Lung (tissue), 12 donors: ENCODE measurements around the gene PSMD8. TPM values are rescaled to one million over a fixed set of nuclear protein-coding genes. Genes with fewer than 3 reads are reported as not detected.
A peak's percentile ranks its signal among the peaks of the same experiment; 100 is the strongest.

Source experiments
- ATAC-seq: fragments of 200-7000 bp; cut with Tn5 transposase; one replicate; pipeline ENCODE4 v1.9.1; 2020; ENCODE audit warnings: moderate number of reproducible peaks; ENCODE audit not compliant: insufficient read depth, low FRiP score
- DNase-seq, 3 donors: peaks; one replicate each; pipeline ENCODE4 v3.0.0-alpha.2; 2013 to 2017
- H3K27ac ChIP-seq, 2 donors: one replicate each; pipeline ENCODE4 v1.5.1; 2013; ENCODE audit warnings: mild to moderate bottlenecking in 2 of 2, moderate library complexity in 2 of 2, control low read depth in 1 of 2, inconsistent platforms in 1 of 2, low read depth in 1 of 2, low read length in 1 of 2
- H3K27me3 ChIP-seq, 3 donors: one replicate each; pipeline ENCODE4 v1.5.1; 2013; ENCODE audit warnings: low read length in 2 of 3; ENCODE audit not compliant: control insufficient read depth in 3 of 3, insufficient read depth in 3 of 3
- H3K36me3 ChIP-seq, 4 donors: one replicate each; pipeline ENCODE4 v1.5.1; 2013; ENCODE audit warnings: low read length in 4 of 4, mild to moderate bottlenecking in 1 of 4, moderate library complexity in 1 of 4; ENCODE audit not compliant: control insufficient read depth in 4 of 4, insufficient read depth in 4 of 4
- H3K4me1 ChIP-seq, 5 donors: one replicate each; pipeline ENCODE4 v1.5.1; 2013; ENCODE audit warnings: low read length in 5 of 5, mild to moderate bottlenecking in 2 of 5, moderate library complexity in 1 of 5; ENCODE audit not compliant: control insufficient read depth in 5 of 5, insufficient read depth in 5 of 5
- H3K4me3 ChIP-seq: one replicate; pipeline ENCODE4 v1.5.1; 2013; ENCODE audit warnings: mild to moderate bottlenecking, control low read depth, moderate library complexity
- H3K9ac ChIP-seq, 2 donors: one replicate each; pipeline ENCODE4 v1.5.1; 2013; ENCODE audit warnings: low read length in 2 of 2, control low read depth in 1 of 2; ENCODE audit not compliant: insufficient read depth in 1 of 2
- H3K9me3 ChIP-seq, 4 donors: one replicate each; pipeline ENCODE4 v1.5.1; 2013; ENCODE audit warnings: low read length in 3 of 4, mild to moderate bottlenecking in 1 of 4, moderate library complexity in 1 of 4; ENCODE audit not compliant: control insufficient read depth in 4 of 4, insufficient read depth in 3 of 4
- WGBS, 2 donors: extraction: QIAGEN DNeasy Blood & Tissue Kit; methylation state at CpG; one replicate each; pipeline ENCODE4 v1.1.7; 2013; 5-methylcytosine and 5-hydroxymethylcytosine counted together
- polyA plus RNA-seq, 2 donors: library from polyadenylated mRNA; stranded (reverse); fragments of 200-250 nt; gene quantifications; one replicate each; pipeline ENCODE4 v1.2.1, GENCODE V29; 2013
- total RNA-seq, 2 donors: library from RNA; depleted of rRNA in 1 of 2; stranded (reverse); fragments of >200 nt in 1 of 2; gene quantifications; one replicate each; pipeline ENCODE4 v1.2.1, GENCODE V29; 2014 to 2021
- TF ChIP-seq, protein P1 (sequence below): IDR thresholded peaks from 2 replicates; pipeline ENCODE4 v1.5.1; 2012; ENCODE audit warnings: mild to moderate bottlenecking; ENCODE audit errors: control extremely low read depth, extremely low read depth
- donor health status: control.
- donor health status: control.
- donor health status: Bipolar disorder and iron deficiency.
- donor health status: healthy.
- donor health status: DM: yes; HTN: yes; CAD: no.

PSMD8 gene
- total and polyA plus RNA-seq, 4 donors = 65.4 to 233 (median 149) TPM

- Histone ChIP-seq H3K27me3 (peaks cover 0 to 3% (median 0%) of the 10 kb centered on the region in 3 donors), H3K9ac (no peak overlapping the region), H3K36me3 (no peaks in the 10 kb centered on the region), H3K4me1 (peaks cover 0 to 10% (median 0%) of the 10 kb centered on the region in 5 donors), H3K27ac (no peak overlapping the region), H3K4me3 (no peak overlapping the region), H3K9me3 (peaks cover 0 to 2% (median 0%) of the 10 kb centered on the region in 4 donors)
- TF ChIP-seq, protein P1, sequence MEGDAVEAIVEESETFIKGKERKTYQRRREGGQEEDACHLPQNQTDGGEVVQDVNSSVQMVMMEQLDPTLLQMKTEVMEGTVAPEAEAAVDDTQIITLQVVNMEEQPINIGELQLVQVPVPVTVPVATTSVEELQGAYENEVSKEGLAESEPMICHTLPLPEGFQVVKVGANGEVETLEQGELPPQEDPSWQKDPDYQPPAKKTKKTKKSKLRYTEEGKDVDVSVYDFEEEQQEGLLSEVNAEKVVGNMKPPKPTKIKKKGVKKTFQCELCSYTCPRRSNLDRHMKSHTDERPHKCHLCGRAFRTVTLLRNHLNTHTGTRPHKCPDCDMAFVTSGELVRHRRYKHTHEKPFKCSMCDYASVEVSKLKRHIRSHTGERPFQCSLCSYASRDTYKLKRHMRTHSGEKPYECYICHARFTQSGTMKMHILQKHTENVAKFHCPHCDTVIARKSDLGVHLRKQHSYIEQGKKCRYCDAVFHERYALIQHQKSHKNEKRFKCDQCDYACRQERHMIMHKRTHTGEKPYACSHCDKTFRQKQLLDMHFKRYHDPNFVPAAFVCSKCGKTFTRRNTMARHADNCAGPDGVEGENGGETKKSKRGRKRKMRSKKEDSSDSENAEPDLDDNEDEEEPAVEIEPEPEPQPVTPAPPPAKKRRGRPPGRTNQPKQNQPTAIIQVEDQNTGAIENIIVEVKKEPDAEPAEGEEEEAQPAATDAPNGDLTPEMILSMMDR = no peak
- ATAC-seq (no peak), DNase-seq (no peak)
- WGBS, 2 donors = 85 to 93% methylated on average over 7 of the region's 7 CpGs
Observed at GRCh38 chr19:38422438-38422837, 48.1 kb downstream of the PSMD8 start.

- no peak overlapping the region for H3K9ac ChIP-seq
- ATAC-seq = no peak
- TF ChIP-seq, protein P1 = no peak
- no peak overlapping the region for H3K27ac ChIP-seq
- H3K4me1 ChIP-seq = no peaks in the 10 kb centered on the region
- H3K4me3 ChIP-seq = no peak overlapping the region
- H3K9me3 ChIP-seq = peaks cover 0 to 2% (median 0%) of the 10 kb centered on the region in 4 donors
- WGBS, 2 donors = 85 to 91% methylated on average over 4 to 5 of the region's 5 CpGs
- DNase-seq = no peak
- H3K27me3 ChIP-seq = peaks cover 0 to 5% (median 0%) of the 10 kb centered on the region in 3 donors
- no peaks in the 10 kb centered on the region for H3K36me3 ChIP-seq
Observed at GRCh38 chr19:38424272-38424671, 49.9 kb downstream of the PSMD8 start.

- Histone ChIP-seq H3K9me3 (peaks cover 0 to 2% (median 0%) of the 10 kb centered on the region in 4 donors), H3K36me3 (no peaks in the 10 kb centered on the region), H3K9ac (no peak overlapping the region), H3K4me1 (no peaks in the 10 kb centered on the region), H3K27ac (no peak overlapping the region), H3K27me3 (peaks cover 0 to 5% (median 0%) of the 10 kb centered on the region in 3 donors), H3K4me3 (peak overlapping the region; percentile 26)
- TF ChIP-seq, protein P1 = no peak
- ATAC-seq (no peak), DNase-seq (no peak)
- WGBS, 2 donors = 64 to 70% methylated on average over 7 of the region's 7 CpGs
Observed at GRCh38 chr19:38425222-38425809, 50.9 kb downstream of the PSMD8 start.
